K562 (cell line): Measurements from ENCODE around the gene SSH3. TPM values are rescaled to one million over a fixed set of nuclear protein-coding genes. Genes with fewer than 3 reads are reported as not detected.

Source experiments
- ARID3A ChIP-seq: IDR thresholded peaks from 2 replicates; pipeline ENCODE4 v1.6.1; 2012; ENCODE audit warnings: low read depth, low read length, improper control_type of control experiment, borderline replicate concordance
- BACH1 ChIP-seq: fragments of 200-800 bp; sonication (Bioruptor generic); IDR thresholded peaks from 2 replicates; pipeline ENCODE4 v1.6.1; 2016; ENCODE audit warnings: missing genetic modification characterization, missing compliant biosample characterization
- FOXP4 ChIP-seq: sonication (generic); formaldehyde crosslinking; IDR thresholded peaks from 2 replicates; pipeline ENCODE4 v1.8.0; 2022; ENCODE audit warnings: mild to moderate bottlenecking, missing genetic modification reagents, borderline replicate concordance
- KDM5B ChIP-seq: fragments of 200-600 bp; sonication (generic); IDR thresholded peaks from 2 replicates; pipeline ENCODE4 v1.6.1; 2012; ENCODE audit warnings: low read depth, mild to moderate bottlenecking, moderate library complexity, low read length, control low read depth, inconsistent platforms; ENCODE audit not compliant: insufficient replicate concordance
- RUNX1 ChIP-seq: sonication (generic); IDR thresholded peaks from 2 replicates; pipeline ENCODE4 v1.6.1; 2016; ENCODE audit warnings: antibody characterized with exemption, low read depth
- STAG1 ChIP-seq: sonication (generic); formaldehyde crosslinking; IDR thresholded peaks from 2 replicates; pipeline ENCODE4 v1.5.0; 2020; ENCODE audit warnings: missing genetic modification reagents, borderline replicate concordance
- TGIF2 ChIP-seq: sonication (generic); formaldehyde crosslinking; IDR thresholded peaks from 2 replicates; pipeline ENCODE4 v1.8.1; 2022; ENCODE audit warnings: mild to moderate bottlenecking, missing genetic modification reagents, moderate library complexity
- USF1 ChIP-seq: sonication (generic); formaldehyde crosslinking; IDR thresholded peaks from 2 replicates; pipeline ENCODE4 v1.9.0; 2022; ENCODE audit warnings: mild to moderate bottlenecking, missing genetic modification reagents
- YY1 ChIP-seq, 3 experiments: IDR thresholded peaks; 2 replicates each; pipeline ENCODE4 v1.6.1; 2011; ENCODE audit warnings: low read length in 2 of 3, mild to moderate bottlenecking in 2 of 3, moderate library complexity in 2 of 3, borderline replicate concordance in 1 of 3, control low read depth in 1 of 3, low read depth in 1 of 3; ENCODE audit not compliant: insufficient read depth in 3 of 3, insufficient replicate concordance in 2 of 3, control insufficient read depth in 1 of 3, insufficient read length in 1 of 3; ENCODE audit errors: extremely low read depth in 1 of 3
- ZNF174 ChIP-seq: fragments of 250-450 bp; sonication (Bioruptor Pico); IDR thresholded peaks from 2 replicates; pipeline ENCODE4 v1.4.0; 2020; ENCODE audit warnings: mild to moderate bottlenecking
- ZNF263 ChIP-seq: sonication (generic); formaldehyde crosslinking; IDR thresholded peaks from 2 replicates; pipeline ENCODE4 v1.8.0; 2022; ENCODE audit warnings: mild to moderate bottlenecking, missing genetic modification reagents, borderline replicate concordance
- ZNF445 ChIP-seq: fragments of 250-450 bp; sonication (Bioruptor Pico); IDR thresholded peaks from 2 replicates; pipeline ENCODE4 v1.4.0; 2020; ENCODE audit warnings: low read depth, mild to moderate bottlenecking, moderate library complexity
- polyA plus RNA-seq, 8 experiments: library from polyadenylated mRNA; depleted of rRNA in 4 of 8; stranded (reverse) in 5 of 8; unstranded in 3 of 8; fragments of >200 nt; fragmentation: Nextera tagmentation in 2 of 8; fragmentation: Illumina TruSeq in 1 of 8; extraction: Ambion mirVana in 2 of 8; extraction: Trizol in 1 of 8; gene quantifications; 2 replicates each; pipeline versions ENCODE4 v1.2.1 to v1.2.3, GENCODE V29; 2011 to 2014; ENCODE audit warnings: inconsistent platforms in 1 of 8, missing spikeins in 1 of 8
- total RNA-seq, 7 experiments: library from RNA; depleted of rRNA in 6 of 7; stranded (reverse); fragments of >200 nt in 6 of 7; fragmentation: Illumina TruSeq in 2 of 7; extraction: Trizol in 2 of 7; gene quantifications; 2 replicates each; pipeline versions ENCODE4 v1.2.1 to v1.2.3, GENCODE V29; 2011 to 2021; ENCODE audit warnings: low replicate concordance in 1 of 7

SSH3 gene
- total and polyA plus RNA-seq, 9 of the 15 experiments (the other 6 are each of a cell fraction or from before 2014, with no cell fraction given): 0.07 to 1.0 (median 0.24) TPM; not detected in 3

- TF ChIP-seq USF1 (CRISPR knock-in tag) (no peak), ARID3A (no peak), TGIF2 (CRISPR knock-in tag) (no peak), FOXP4 (no peak), KDM5B (no peak), YY1 (IDR thresholded peaks at IDR 0.05; ENCODE audit: borderline replicate concordance in 1 of 3, control insufficient read depth in 1 of 3, extremely low read depth in 1 of 3, insufficient read depth in 3 of 3, insufficient read length in 1 of 3, insufficient replicate concordance in 2 of 3, low read depth in 1 of 3, low read length in 2 of 3) (no peak), ZNF445 (CRISPR knock-in tag) (no peak), ZNF174 (CRISPR knock-in tag) (no peak), ZNF263 (no peak), RUNX1 (no peak), STAG1 (CRISPR knock-in tag) (peak; percentile 30; the same call in 1 of the 2 replicates), BACH1 (tag) (no peak)
Measured at GRCh38 chr11:67265633-67266448, 37.5 kb upstream of the SSH3 start (continued).
